ENCODE data around the gene SMIM41.

- TF ChIP-seq SIN3A (IDR thresholded peaks at IDR 0.05; ENCODE audit: borderline replicate concordance, insufficient read depth, low read length): no peak
- TF ChIP-seq TAF1 (IDR thresholded peaks at IDR 0.05; ENCODE audit: borderline replicate concordance, insufficient read depth, low read length): no peak
- TF ChIP-seq POLR2AphosphoS5 (IDR thresholded peaks at IDR 0.05; ENCODE audit: low read depth, low read length): no peak
- TF ChIP-seq FOXP2 (optimal IDR thresholded peaks at IDR 0.05; ENCODE audit: borderline replicate concordance, extremely low read depth, extremely low read length, insufficient read depth): no peak
Measured at GRCh38 chr12:52063082-52063924, 16.2 kb upstream of the SMIM41 start.

Measured in PFSK-1 (cell line).